ENCODE data around the gene SUMF2.

- TF ChIP-seq ZNF138 (tag by site-specific recombination; IDR thresholded peaks at IDR 0.05; ENCODE audit: borderline replicate concordance) (no peak), CTCF (tag by site-specific recombination; IDR thresholded peaks at IDR 0.05) (no peak), ZBTB7A (tag by site-specific recombination; IDR thresholded peaks at IDR 0.05; ENCODE audit: low read depth) (no peak), KLF17 (tag by site-specific recombination; IDR thresholded peaks at IDR 0.05) (no peak), ZNF324 (tag by site-specific recombination; IDR thresholded peaks at IDR 0.05) (no peak), ZNF777 (tag by site-specific recombination; IDR thresholded peaks at IDR 0.05; ENCODE audit: borderline replicate concordance) (no peak), ZNF621 (tag by site-specific recombination; IDR thresholded peaks at IDR 0.05) (no peak), ZNF488 (tag by site-specific recombination; IDR thresholded peaks at IDR 0.05) (no peak), OVOL3 (tag by site-specific recombination; IDR thresholded peaks at IDR 0.05) (no peak), ZIC2 (tag by site-specific recombination; IDR thresholded peaks at IDR 0.05) (no peak), ZBTB48 (tag by site-specific recombination; IDR thresholded peaks at IDR 0.05) (no peak), ZNF10 (tag by site-specific recombination; IDR thresholded peaks at IDR 0.05) (no peak), ZNF184 (tag by site-specific recombination; IDR thresholded peaks at IDR 0.05) (no peak), ZNF707 (tag by site-specific recombination; IDR thresholded peaks at IDR 0.05) (no peak)
Measured at GRCh38 chr7:56115852-56116538, 51.9 kb downstream of the SUMF2 start, which contains the start of gene NUPR2.

Measured in HEK293 (cell line).